Lower lobe of right lung (tissue), 2 donors: Measurements from ENCODE around the gene PAK6. TPM values are rescaled to one million over a fixed set of nuclear protein-coding genes. Genes with fewer than 3 reads are reported as not detected.

Source experiments
- ATAC-seq, 2 donors: fragments of 200-7000 bp; cut with Tn5 transposase; one replicate each; pipeline ENCODE4 v1.9.1; 2020 to 2022; ENCODE audit warnings: mild to moderate bottlenecking in 2 of 2, moderate library complexity in 2 of 2
- DNase-seq: peaks from one replicate; pipeline ENCODE4 v3.0.0-alpha.2; 2020
- H3K27ac ChIP-seq: fragments of 200-600 bp; one replicate; pipeline ENCODE4 v1.8.0; 2022
- H3K27me3 ChIP-seq: fragments of 200-600 bp; one replicate; pipeline ENCODE4 v1.8.0; 2022; ENCODE audit warnings: low read depth
- H3K36me3 ChIP-seq: fragments of 200-600 bp; one replicate; pipeline ENCODE4 v1.8.0; 2022; ENCODE audit warnings: mild to moderate bottlenecking
- H3K4me1 ChIP-seq: fragments of 200-600 bp; one replicate; pipeline ENCODE4 v1.8.0; 2022
- H3K4me3 ChIP-seq: fragments of 200-600 bp; one replicate; pipeline ENCODE4 v1.8.0; 2022; ENCODE audit warnings: mild to moderate bottlenecking
- H3K9me3 ChIP-seq: fragments of 200-600 bp; one replicate; pipeline ENCODE4 v1.8.0; 2022
- CTCF ChIP-seq: fragments of 200-600 bp; IDR thresholded peaks from one replicate; pipeline ENCODE4 v1.8.0; 2022; ENCODE audit warnings: antibody characterized with exemption, mild to moderate bottlenecking
- intact Hi-C: fragments of 100-400 bp; cut with DNase I; formaldehyde crosslinking; loops from one replicate; pipeline ENCODE4 v1.11.0; 2022
- total RNA-seq: library from RNA; stranded (reverse); fragmentation: NEBNext Ultra II Directional; extraction: Animal tissue kit (Norgen Biotek cat#: 25700); gene quantifications from one replicate; pipeline ENCODE4 v1.2.1, GENCODE V29; 2021
- donor health status: DM: no; HTN: yes; CAD: no; lungs with severe emphysema.

PAK6 gene
- total RNA-seq, 1 donor from 2014 or later: 5.6 TPM

GRCh38 chr15:40281057-40281800 lies 42.4 kb downstream of the PAK6 start:
- DNase-seq: no peak
- no peaks in the 10 kb centered on the region for H3K36me3 ChIP-seq
- ATAC-seq: no peak
- no peaks in the 10 kb centered on the region for H3K9me3 ChIP-seq
- H3K4me1 ChIP-seq: peaks cover 48% of the 10 kb centered on the region
- H3K27me3 ChIP-seq: peaks cover 65% of the 10 kb centered on the region
- intact Hi-C loops: no loop called here
- peak overlapping the region; percentile 60 for H3K4me3 ChIP-seq
- no peak for TF ChIP-seq CTCF
- no peak overlapping the region for H3K27ac ChIP-seq

- Histone ChIP-seq H3K36me3 (no peaks in the 10 kb centered on the region), H3K4me3 (peak overlapping the region; percentile 60), H3K27ac (no peak overlapping the region), H3K27me3 (peaks cover 65% of the 10 kb centered on the region), H3K4me1 (peaks cover 48% of the 10 kb centered on the region), H3K9me3 (no peaks in the 10 kb centered on the region)
- TF ChIP-seq CTCF: no peak
- intact Hi-C loops: no loop called here
- ATAC-seq: no peak
- no peak for DNase-seq
Observed at GRCh38 chr15:40281801-40282146, 42.9 kb downstream of the PAK6 start.

- DNase-seq: peak; percentile 71
- peak; percentile 43 for TF ChIP-seq CTCF
- H3K4me1 ChIP-seq: peaks cover 48% of the 10 kb centered on the region
- intact Hi-C loops: no loop called here
- H3K27ac ChIP-seq: no peak overlapping the region
- peak; percentile 58 to 64 for ATAC-seq
- H3K4me3 ChIP-seq: peak overlapping the region; percentile 60
- H3K9me3 ChIP-seq: no peaks in the 10 kb centered on the region
- peaks cover 65% of the 10 kb centered on the region for H3K27me3 ChIP-seq
- no peaks in the 10 kb centered on the region for H3K36me3 ChIP-seq
Observed at GRCh38 chr15:40282147-40282868, 43.4 kb downstream of the PAK6 start.

GRCh38 chr15:40282869-40283614 lies 44.2 kb downstream of the PAK6 start, which contains the start of gene ANKRD63:
TSS of gene ANKRD63 (minus strand) at chr15:40283064. CDS start at chr15:40282586, 478 bp downstream.
- H3K27me3 ChIP-seq: peaks cover 60% of the 10 kb centered on the region
- peak; percentile 34 to 49 for ATAC-seq

More at GRCh38 chr15:40282869-40283614, 44.2 kb downstream of the PAK6 start, which contains the start of gene ANKRD63:
- peaks cover 43% of the 10 kb centered on the region for H3K4me1 ChIP-seq
- no peak within 1 kb of the TSS for H3K27ac ChIP-seq
- H3K36me3 ChIP-seq: no peaks in the 10 kb centered on the region
- intact Hi-C loops: no loop called here
- no peaks in the 10 kb centered on the region for H3K9me3 ChIP-seq
- TF ChIP-seq CTCF: no peak
- DNase-seq: no peak
- peak within 1 kb of the TSS; percentile 60 for H3K4me3 ChIP-seq
